Testis (tissue), 2 donors: Measurements from ENCODE around the gene FBLL1.

Experiments used
- POLR2A ChIP-seq: fragments of 450-650 bp; IDR thresholded peaks from one replicate; pipeline ENCODE4 v1.6.1; 2017; ENCODE audit warnings: antibody characterized with exemption, mild to moderate bottlenecking, moderate library complexity
- TF ChIP-seq, protein P1 (sequence below), 3 experiments: fragments of 450-650 bp in 2 of 3; fragments of 200-600 bp in 1 of 3; sonication (generic) in 1 of 3; IDR thresholded peaks; one replicate each; pipeline ENCODE4 v1.5.1; 2016 to 2019; ENCODE audit warnings: antibody characterized with exemption in 3 of 3, mild to moderate bottlenecking in 2 of 3, moderate library complexity in 1 of 3

DNA sequence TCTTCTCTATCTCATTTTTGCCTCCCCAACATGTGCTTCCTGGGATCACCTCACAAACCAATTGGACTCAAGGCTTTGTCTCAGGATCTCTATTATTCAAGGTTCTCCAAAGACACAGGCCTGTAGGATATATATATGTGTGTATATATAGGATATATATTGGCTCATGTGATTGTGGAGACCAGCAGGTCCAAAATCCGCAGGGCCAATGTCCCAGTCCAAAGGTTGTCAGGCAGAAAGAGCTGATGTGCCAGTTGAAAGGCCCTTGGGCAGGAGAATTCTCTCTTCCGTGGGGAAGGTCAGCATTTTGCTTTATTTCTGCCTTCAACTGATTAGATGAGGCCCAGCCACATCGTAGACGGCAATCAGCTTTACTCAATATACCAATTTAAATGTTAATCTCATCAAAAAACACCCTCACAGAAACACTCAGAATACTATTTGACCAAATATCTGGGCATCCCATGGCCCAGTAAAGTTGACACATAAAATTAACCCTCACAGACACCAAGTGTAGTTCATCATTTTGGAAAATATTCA, 1.3 kb upstream of the FBLL1 start:
- TF ChIP-seq, protein P1, sequence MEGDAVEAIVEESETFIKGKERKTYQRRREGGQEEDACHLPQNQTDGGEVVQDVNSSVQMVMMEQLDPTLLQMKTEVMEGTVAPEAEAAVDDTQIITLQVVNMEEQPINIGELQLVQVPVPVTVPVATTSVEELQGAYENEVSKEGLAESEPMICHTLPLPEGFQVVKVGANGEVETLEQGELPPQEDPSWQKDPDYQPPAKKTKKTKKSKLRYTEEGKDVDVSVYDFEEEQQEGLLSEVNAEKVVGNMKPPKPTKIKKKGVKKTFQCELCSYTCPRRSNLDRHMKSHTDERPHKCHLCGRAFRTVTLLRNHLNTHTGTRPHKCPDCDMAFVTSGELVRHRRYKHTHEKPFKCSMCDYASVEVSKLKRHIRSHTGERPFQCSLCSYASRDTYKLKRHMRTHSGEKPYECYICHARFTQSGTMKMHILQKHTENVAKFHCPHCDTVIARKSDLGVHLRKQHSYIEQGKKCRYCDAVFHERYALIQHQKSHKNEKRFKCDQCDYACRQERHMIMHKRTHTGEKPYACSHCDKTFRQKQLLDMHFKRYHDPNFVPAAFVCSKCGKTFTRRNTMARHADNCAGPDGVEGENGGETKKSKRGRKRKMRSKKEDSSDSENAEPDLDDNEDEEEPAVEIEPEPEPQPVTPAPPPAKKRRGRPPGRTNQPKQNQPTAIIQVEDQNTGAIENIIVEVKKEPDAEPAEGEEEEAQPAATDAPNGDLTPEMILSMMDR (IDR thresholded peaks at IDR 0.05): no peak
- TF ChIP-seq POLR2A: no peak
